Activated naive CD8-positive, alpha-beta T cell treated with anti-CD3 and anti-CD28 coated beads, Interleukin-2, amount 10 ng/mL, durations not matched to agents 7 days and 5 days (primary cell): ENCODE measurements around the gene TP53TG3D. TPM values are rescaled to one million over a fixed set of nuclear protein-coding genes. Genes with fewer than 3 reads are reported as not detected.
"Not testable (repeated sequence)": the region's sequence is repeated elsewhere in the genome, so short reads cannot be mapped to it uniquely, and the experiment has no call there.

Source experiments
- ATAC-seq: fragments of 150-1000 bp; cut with Tn5 transposase; one replicate; pipeline ENCODE4 v1.10.0; 2021; ENCODE audit warnings: low read depth, moderate library complexity
- POLR2A ChIA-PET: fragments of 350-600 bp; sonication (Branson Sonifier 250); formaldehyde crosslinking; loops from one replicate; lab custom pipeline; 2021; ENCODE audit warnings: antibody characterized with exemption; lab: Charles Lee
- DNase-seq: peaks from one replicate; pipeline ENCODE4 v3.0.0; 2021
- H3K27ac Mint-ChIP-seq: one replicate; pipeline ENCODE4 v1.8.0; 2022; ENCODE audit warnings: mild to moderate bottlenecking, mixed read lengths
- H3K27me3 Mint-ChIP-seq: one replicate; pipeline ENCODE4 v1.8.0; 2022; ENCODE audit warnings: mild to moderate bottlenecking, moderate library complexity, mixed read lengths
- H3K36me3 Mint-ChIP-seq: one replicate; pipeline ENCODE4 v1.8.0; 2021; ENCODE audit warnings: mild to moderate bottlenecking, mixed read lengths
- H3K4me1 Mint-ChIP-seq: one replicate; pipeline ENCODE4 v1.8.0; 2021; ENCODE audit warnings: mixed read lengths
- H3K4me3 Mint-ChIP-seq: one replicate; pipeline ENCODE4 v1.8.0; 2022; ENCODE audit warnings: mild to moderate bottlenecking, moderate library complexity, mixed read lengths
- H3K9me3 Mint-ChIP-seq: one replicate; pipeline ENCODE4 v1.8.0; 2021; ENCODE audit warnings: mixed read lengths
- total RNA-seq, 2 experiments: library from RNA; stranded (reverse); gene quantifications; one replicate each; pipeline ENCODE4 v1.2.3, GENCODE V29; 2021

TP53TG3D gene
- under 1 TPM; 0.68 to 0.89 TPM for total RNA-seq

GRCh38 chr16:32252986-32253385 lies at the start of gene TP53TG3D:
Gene TP53TG3D (plus strand): TSS chr16:32253286. CDS start chr16:32253354, 68 bp downstream.
- H3K27me3 Mint-ChIP-seq, POLR2A ChIA-PET, H3K27ac Mint-ChIP-seq, H3K36me3 Mint-ChIP-seq, H3K9me3 Mint-ChIP-seq, DNase-seq, H3K4me1 Mint-ChIP-seq, H3K4me3 Mint-ChIP-seq, ATAC-seq: not testable (repeated sequence)

DNA sequence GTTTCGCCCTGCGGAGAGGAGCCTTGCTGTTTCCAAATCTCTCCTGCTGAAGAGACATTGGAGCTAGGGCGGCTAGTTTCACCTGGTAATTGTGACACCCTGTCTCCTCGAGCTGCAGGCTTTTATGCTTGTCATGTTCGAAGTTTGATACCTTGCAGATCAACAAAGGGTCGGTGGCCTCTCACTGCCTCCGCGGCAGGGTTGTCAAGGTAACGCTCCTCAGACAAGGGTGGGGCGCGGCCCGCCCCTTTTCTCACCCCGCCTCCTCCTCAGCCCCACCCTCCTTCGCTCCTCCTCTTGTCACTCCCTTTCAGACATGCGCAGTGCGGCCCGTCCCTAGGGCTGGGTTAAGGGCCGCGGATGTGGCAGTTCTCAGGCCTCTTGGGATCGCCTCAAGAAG lies 421 bp downstream of the TP53TG3D start:
- H3K27ac Mint-ChIP-seq, H3K36me3 Mint-ChIP-seq, H3K4me1 Mint-ChIP-seq, POLR2A ChIA-PET, ATAC-seq, H3K4me3 Mint-ChIP-seq, H3K9me3 Mint-ChIP-seq, H3K27me3 Mint-ChIP-seq: not testable (repeated sequence)
- peak; percentile 42 for DNase-seq

- H3K36me3 Mint-ChIP-seq, POLR2A ChIA-PET, H3K4me1 Mint-ChIP-seq, H3K27me3 Mint-ChIP-seq, ATAC-seq, H3K9me3 Mint-ChIP-seq, DNase-seq, H3K27ac Mint-ChIP-seq, H3K4me3 Mint-ChIP-seq: not testable (repeated sequence)
Observed at GRCh38 chr16:32261526-32261925, 8.4 kb downstream of the TP53TG3D start.

DNA sequence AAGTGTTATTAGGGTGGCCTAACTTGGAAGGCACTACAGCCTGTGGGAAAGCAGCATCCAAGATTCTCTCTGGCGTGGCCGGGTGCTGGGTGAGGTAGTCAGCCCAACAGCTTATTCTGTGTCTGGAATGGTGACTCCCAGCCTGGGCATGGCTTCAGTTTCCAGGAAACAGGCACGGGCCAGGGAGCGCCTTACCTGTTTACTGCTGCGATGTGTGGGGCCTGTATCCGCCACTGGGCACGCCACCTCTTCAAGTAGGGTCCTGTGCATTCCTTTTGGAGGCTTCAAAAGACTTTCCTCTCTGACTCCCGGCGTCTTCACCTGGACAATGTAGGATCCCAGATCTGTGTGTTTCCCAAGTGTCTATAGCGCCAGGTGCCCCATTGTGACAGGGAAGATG lies 10.5 kb downstream of the TP53TG3D start:
- H3K9me3 Mint-ChIP-seq, H3K27ac Mint-ChIP-seq, ATAC-seq, H3K4me3 Mint-ChIP-seq, H3K27me3 Mint-ChIP-seq, H3K4me1 Mint-ChIP-seq, DNase-seq, H3K36me3 Mint-ChIP-seq, POLR2A ChIA-PET: not testable (repeated sequence)

DNA sequence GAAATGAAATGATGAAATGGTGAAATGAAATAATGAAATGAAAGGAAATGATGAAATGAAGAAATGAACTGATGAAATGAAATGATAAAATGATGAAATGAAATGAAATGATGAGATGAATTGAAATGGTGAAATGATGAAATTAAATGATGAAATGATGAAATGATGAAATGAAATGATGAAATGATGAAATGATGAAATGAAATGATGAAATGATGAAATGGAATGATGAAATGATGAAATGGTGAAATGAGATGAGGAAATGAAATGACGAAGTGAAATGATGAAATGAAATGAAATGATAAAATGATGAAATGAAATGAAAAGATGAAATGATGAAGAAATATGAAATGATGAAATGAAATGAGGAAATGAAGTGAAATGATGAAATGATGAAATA lies 28.8 kb downstream of the TP53TG3D start:
- H3K36me3 Mint-ChIP-seq, H3K4me1 Mint-ChIP-seq, ATAC-seq, DNase-seq, H3K27me3 Mint-ChIP-seq, H3K9me3 Mint-ChIP-seq, H3K4me3 Mint-ChIP-seq, POLR2A ChIA-PET: not testable (repeated sequence)
- peak overlapping the region; percentile 47 for H3K27ac Mint-ChIP-seq

- DNase-seq, H3K4me3 Mint-ChIP-seq, H3K4me1 Mint-ChIP-seq, POLR2A ChIA-PET, H3K9me3 Mint-ChIP-seq, ATAC-seq, H3K27me3 Mint-ChIP-seq, H3K36me3 Mint-ChIP-seq, H3K27ac Mint-ChIP-seq: not testable (repeated sequence)
Observed at GRCh38 chr16:32283024-32283423, 29.9 kb downstream of the TP53TG3D start.

DNA sequence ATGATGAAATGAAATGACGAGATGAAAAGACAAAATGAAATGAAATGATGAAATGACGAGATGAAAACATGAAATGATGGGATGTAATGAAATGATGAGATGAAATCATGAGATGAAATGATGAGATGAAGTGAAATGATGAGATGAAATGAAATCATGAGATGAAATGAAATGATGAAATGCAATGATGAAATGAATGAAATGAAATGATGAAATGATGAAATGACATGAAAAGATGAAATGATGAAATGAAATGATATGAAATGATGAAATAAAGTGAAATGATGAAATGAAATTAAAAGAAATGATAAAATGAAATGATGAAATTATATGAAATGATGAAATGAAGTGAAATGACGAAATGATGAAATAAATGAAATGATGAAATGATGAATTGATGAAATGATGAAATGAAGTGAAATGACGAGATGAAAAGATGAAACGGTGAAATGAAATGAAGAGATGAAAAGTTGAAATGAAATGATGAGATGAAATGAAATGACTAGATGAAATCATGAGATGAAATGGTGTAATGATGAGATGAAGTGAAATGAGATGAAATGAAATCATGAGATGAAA lies 30.9 kb downstream of the TP53TG3D start:
- POLR2A ChIA-PET, H3K9me3 Mint-ChIP-seq, DNase-seq, H3K4me1 Mint-ChIP-seq, H3K4me3 Mint-ChIP-seq, ATAC-seq, H3K27ac Mint-ChIP-seq, H3K27me3 Mint-ChIP-seq, H3K36me3 Mint-ChIP-seq: not testable (repeated sequence)

DNA sequence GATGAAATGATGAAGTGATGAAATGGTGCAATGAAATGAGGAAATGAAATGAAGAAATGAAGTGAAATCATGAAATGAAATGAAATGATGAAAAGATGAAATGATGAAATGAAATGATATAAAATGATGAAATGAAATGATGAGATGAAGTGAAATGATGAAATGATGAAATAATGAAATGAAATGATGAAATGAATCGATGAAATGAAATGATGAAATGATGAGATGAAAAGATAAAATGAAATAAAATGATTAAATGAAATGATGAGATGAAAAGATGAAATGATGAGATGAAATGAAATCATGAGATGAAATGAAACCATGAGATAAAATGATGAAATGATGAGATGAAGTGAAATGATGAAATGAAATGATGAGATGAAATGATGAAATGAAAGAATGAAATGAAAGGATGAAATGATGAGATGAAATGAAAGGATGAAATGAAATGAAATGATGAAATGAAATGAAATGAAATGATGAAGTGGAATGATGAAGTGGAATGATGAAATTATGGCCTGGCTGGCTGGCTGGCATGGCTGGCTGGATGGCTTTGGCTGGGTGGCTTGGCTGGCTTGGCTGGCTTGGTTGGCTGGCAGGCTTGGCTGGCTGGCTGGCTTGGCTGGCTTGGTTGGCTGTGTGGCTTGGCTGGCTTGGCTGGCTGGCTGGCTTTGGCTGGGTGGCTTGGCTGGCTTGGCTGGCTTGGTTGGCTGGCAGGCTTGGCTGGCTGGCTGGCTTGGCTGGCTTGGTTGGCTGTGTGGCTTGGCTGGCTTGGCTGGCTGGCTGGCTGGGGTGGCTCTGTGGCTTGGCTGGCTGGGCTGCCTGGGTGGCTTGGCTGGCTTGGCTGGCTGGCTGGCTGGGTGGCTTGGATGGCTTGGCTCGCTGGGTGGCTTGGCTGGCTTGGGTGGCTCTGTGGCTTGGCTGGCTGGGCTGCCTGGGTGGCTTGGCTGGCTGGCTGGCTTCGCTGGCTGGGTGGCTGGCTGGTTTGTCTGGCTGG lies 32.0 kb downstream of the TP53TG3D start:
- H3K27me3 Mint-ChIP-seq, DNase-seq, POLR2A ChIA-PET, H3K27ac Mint-ChIP-seq, H3K9me3 Mint-ChIP-seq, H3K4me1 Mint-ChIP-seq, ATAC-seq, H3K4me3 Mint-ChIP-seq, H3K36me3 Mint-ChIP-seq: not testable (repeated sequence)

GRCh38 chr16:32286193-32286592 lies 33.1 kb downstream of the TP53TG3D start:
- POLR2A ChIA-PET, H3K4me3 Mint-ChIP-seq, H3K27me3 Mint-ChIP-seq, H3K27ac Mint-ChIP-seq, H3K9me3 Mint-ChIP-seq, ATAC-seq, H3K36me3 Mint-ChIP-seq, DNase-seq, H3K4me1 Mint-ChIP-seq: not testable (repeated sequence)

DNA sequence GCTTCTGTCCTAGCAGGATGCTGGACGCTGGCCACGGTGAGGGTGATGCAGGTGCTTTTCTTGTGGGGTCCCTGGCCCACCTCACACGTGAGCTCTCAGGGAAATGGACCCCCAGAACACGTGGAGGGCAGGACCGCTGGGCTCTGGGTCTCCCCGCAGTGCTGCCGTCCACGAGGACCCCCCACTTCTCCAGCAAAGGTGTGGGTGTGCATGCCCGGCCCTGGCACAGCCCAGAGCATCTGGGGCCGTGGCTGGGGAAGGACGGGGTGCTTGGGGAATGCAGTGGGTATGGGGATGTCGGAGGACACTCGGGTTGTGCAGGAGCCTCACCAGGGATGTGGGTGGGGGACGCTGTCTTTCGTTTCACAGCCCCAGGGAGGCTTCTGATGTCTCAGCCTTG lies 34.7 kb downstream of the TP53TG3D start:
- H3K4me3 Mint-ChIP-seq, H3K9me3 Mint-ChIP-seq, ATAC-seq, DNase-seq, H3K27ac Mint-ChIP-seq, POLR2A ChIA-PET, H3K4me1 Mint-ChIP-seq, H3K36me3 Mint-ChIP-seq, H3K27me3 Mint-ChIP-seq: not testable (repeated sequence)

DNA sequence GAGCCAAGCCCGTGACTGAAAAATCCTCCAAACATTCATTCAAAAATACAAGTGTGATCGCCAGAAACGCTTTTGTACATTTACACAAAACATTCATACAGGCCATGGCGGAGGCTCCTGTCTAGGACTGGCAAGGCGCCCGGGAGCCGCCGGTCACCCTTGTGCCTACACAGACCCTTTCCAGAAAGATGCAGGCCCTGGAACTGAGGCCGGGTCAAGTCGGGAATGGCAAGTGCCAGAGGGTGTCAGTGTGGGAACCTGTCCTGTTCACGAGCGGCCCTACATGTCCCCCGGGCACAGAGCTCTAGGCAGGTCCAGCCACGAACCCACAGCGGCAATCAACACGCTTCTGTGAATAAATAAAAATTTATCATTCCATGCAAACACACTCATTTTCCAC lies 36.1 kb downstream of the TP53TG3D start:
- H3K27me3 Mint-ChIP-seq, H3K4me3 Mint-ChIP-seq, DNase-seq, ATAC-seq, H3K36me3 Mint-ChIP-seq, H3K4me1 Mint-ChIP-seq, POLR2A ChIA-PET, H3K27ac Mint-ChIP-seq, H3K9me3 Mint-ChIP-seq: not testable (repeated sequence)

GRCh38 chr16:32302776-32303175 lies 49.7 kb downstream of the TP53TG3D start:
- H3K36me3 Mint-ChIP-seq, H3K9me3 Mint-ChIP-seq, H3K27me3 Mint-ChIP-seq, POLR2A ChIA-PET, DNase-seq, H3K4me1 Mint-ChIP-seq, H3K4me3 Mint-ChIP-seq, ATAC-seq, H3K27ac Mint-ChIP-seq: not testable (repeated sequence)
